WTC11 (cell line): ENCODE results near the gene STIM2. TPM values are rescaled to one million over a fixed set of nuclear protein-coding genes. Genes with fewer than 3 reads are reported as not detected.

Source experiments
- ATAC-seq: fragments of 200-7000 bp; cut with Tn5 transposase; 2 replicates; pipeline ENCODE4 v1.10.0; 2021; ENCODE audit warnings: mild to moderate bottlenecking, moderate library complexity
- CTCF ChIA-PET: fragments of 300-600 bp; sonication (Branson Sonifier 250); formaldehyde crosslinking; loops from one replicate; lab custom pipeline; 2021; ENCODE audit warnings: antibody characterized with exemption; lab: Charles Lee
- POLR2A ChIA-PET: fragments of 350-600 bp; sonication (Branson Sonifier 250); formaldehyde crosslinking; loops from one replicate; lab custom pipeline; 2021; ENCODE audit warnings: antibody characterized with exemption; lab: Charles Lee
- DNase-seq: peaks from one replicate; pipeline ENCODE4 v3.0.0; 2021; ENCODE audit warnings: low spot score
- H3K27ac Mint-ChIP-seq: 2 replicates; pipeline ENCODE4 v1.8.0; 2021; ENCODE audit warnings: mixed read lengths
- H3K27me3 Mint-ChIP-seq: 2 replicates; pipeline ENCODE4 v1.8.0; 2021; ENCODE audit warnings: low read depth, mild to moderate bottlenecking, moderate library complexity, mixed read lengths
- H3K36me3 Mint-ChIP-seq: 2 replicates; pipeline ENCODE4 v1.8.0; 2021; ENCODE audit warnings: mixed read lengths
- H3K4me1 Mint-ChIP-seq: 2 replicates; pipeline ENCODE4 v1.8.0; 2022; ENCODE audit warnings: mixed read lengths
- H3K4me3 Mint-ChIP-seq: 2 replicates; pipeline ENCODE4 v1.8.0; 2021; ENCODE audit warnings: mild to moderate bottlenecking, moderate library complexity, mixed read lengths
- H3K9me3 Mint-ChIP-seq: 2 replicates; pipeline ENCODE4 v1.8.0; 2021; ENCODE audit warnings: mixed read lengths
- ARID4B ChIP-seq: sonication (generic); formaldehyde crosslinking; IDR thresholded peaks from 2 replicates; pipeline ENCODE4 v1.8.0; 2023; ENCODE audit warnings: missing genetic modification reagents, mild to moderate bottlenecking, borderline replicate concordance
- ATF3 ChIP-seq: sonication (generic); formaldehyde crosslinking; conservative IDR thresholded peaks from 2 replicates; pipeline ENCODE4 v1.8.1; 2022; ENCODE audit warnings: mild to moderate bottlenecking, missing genetic modification reagents
- CDX4 ChIP-seq: fragments of 250-450 bp; sonication (Bioruptor Pico); IDR thresholded peaks from 2 replicates; pipeline ENCODE4 v1.9.0; 2021; ENCODE audit warnings: moderate library complexity, mild to moderate bottlenecking, inconsistent platforms, borderline replicate concordance
- EMX1 ChIP-seq: fragments of 250-450 bp; sonication (Bioruptor Pico); IDR thresholded peaks from 2 replicates; pipeline ENCODE4 v1.8.0; 2021; ENCODE audit warnings: mild to moderate bottlenecking
- MYBL2 ChIP-seq: sonication (generic); formaldehyde crosslinking; IDR thresholded peaks from 2 replicates; pipeline ENCODE4 v1.8.1; 2023; ENCODE audit warnings: mild to moderate bottlenecking, moderate library complexity, missing genetic modification reagents
- NFYB ChIP-seq: sonication (generic); formaldehyde crosslinking; conservative IDR thresholded peaks from 2 replicates; pipeline ENCODE4 v1.8.0; 2022; ENCODE audit warnings: low read depth, missing genetic modification reagents
- RORB ChIP-seq: fragments of 250-450 bp; sonication (Bioruptor Pico); IDR thresholded peaks from 2 replicates; pipeline ENCODE4 v1.9.0; 2021; ENCODE audit warnings: mild to moderate bottlenecking
- SMAD4 ChIP-seq: sonication (generic); formaldehyde crosslinking; IDR thresholded peaks from 2 replicates; pipeline ENCODE4 v1.8.0; 2022; ENCODE audit warnings: mild to moderate bottlenecking, missing genetic modification reagents
- STAT6 ChIP-seq: sonication (generic); formaldehyde crosslinking; conservative IDR thresholded peaks from 2 replicates; pipeline ENCODE4 v1.8.1; 2023; ENCODE audit warnings: mild to moderate bottlenecking, low read depth, missing genetic modification reagents, moderate library complexity
- ZBTB43 ChIP-seq: sonication (generic); formaldehyde crosslinking; IDR thresholded peaks from 2 replicates; pipeline ENCODE4 v1.8.1; 2023; ENCODE audit warnings: mild to moderate bottlenecking, missing genetic modification reagents
- ZNF219 ChIP-seq: sonication (generic); formaldehyde crosslinking; IDR thresholded peaks from 2 replicates; pipeline ENCODE4 v1.8.0; 2023; ENCODE audit warnings: missing genetic modification reagents, mild to moderate bottlenecking, borderline replicate concordance
- ZNF263 ChIP-seq: sonication (generic); formaldehyde crosslinking; IDR thresholded peaks from 2 replicates; pipeline ENCODE4 v1.8.1; 2022; ENCODE audit warnings: low read depth, mild to moderate bottlenecking, moderate library complexity, missing genetic modification reagents
- ZNF317 ChIP-seq: sonication (generic); formaldehyde crosslinking; IDR thresholded peaks from 2 replicates; pipeline ENCODE4 v1.8.1; 2023; ENCODE audit warnings: low read depth, mild to moderate bottlenecking, moderate library complexity, missing genetic modification reagents, borderline replicate concordance
- ZSCAN18 ChIP-seq: fragments of 250-450 bp; sonication (Bioruptor Pico); IDR thresholded peaks from 2 replicates; pipeline ENCODE4 v2.1.2; 2022; ENCODE audit warnings: mild to moderate bottlenecking, moderate library complexity
- total RNA-seq: library from RNA; stranded (reverse); gene quantifications from 3 replicates; pipeline ENCODE4 v1.2.3, GENCODE V29; 2021

The STIM2 gene
- total RNA-seq, 1 experiment from 2014 or later: 22.4 TPM

GRCh38 chr4:26955241-26955640 lies 94.6 kb downstream of the STIM2 start (continued):
- no peak for TF ChIP-seq ARID4B (CRISPR knock-in tag)
- TF ChIP-seq CDX4: no peak

- Mint-ChIP-seq H3K27me3 (no peaks in the 10 kb centered on the region), H3K4me1 (peaks cover 18% of the 10 kb centered on the region), H3K27ac (no peak overlapping the region; the same call in 1 of the 2 replicates), H3K9me3 (no peaks in the 10 kb centered on the region), H3K4me3 (no peak overlapping the region), H3K36me3 (no peaks in the 10 kb centered on the region)
- ATAC-seq (peak; percentile 89), DNase-seq (no peak)
- ChIA-PET CTCF (no interaction called here), POLR2A (no interaction called here)
- TF ChIP-seq ZSCAN18 (CRISPR knock-in tag) (no peak), NFYB (CRISPR knock-in tag) (no peak), EMX1 (CRISPR knock-in tag) (no peak), RORB (CRISPR knock-in tag) (no peak), ZBTB43 (CRISPR knock-in tag) (no peak)
Observed at GRCh38 chr4:26958925-26959653, 98.4 kb downstream of the STIM2 start.

GRCh38 chr4:26959654-26960047 lies 99.0 kb downstream of the STIM2 start:
- TF ChIP-seq ATF3 (CRISPR knock-in tag) (no peak), ZNF219 (CRISPR knock-in tag) (no peak), SMAD4 (CRISPR knock-in tag) (no peak), EMX1 (CRISPR knock-in tag) (no peak), ZNF263 (CRISPR knock-in tag) (no peak), MYBL2 (no peak), ZNF317 (no peak), STAT6 (CRISPR knock-in tag) (no peak)
- Mint-ChIP-seq H3K9me3 (no peaks in the 10 kb centered on the region), H3K27me3 (no peaks in the 10 kb centered on the region), H3K27ac (no peak overlapping the region), H3K4me1 (peaks cover 23% of the 10 kb centered on the region), H3K36me3 (no peaks in the 10 kb centered on the region), H3K4me3 (no peak overlapping the region)
- DNase-seq (no peak), ATAC-seq (no peak)
- ChIA-PET CTCF (no interaction called here), POLR2A (no interaction called here)
